Right atrium auricular region (tissue), 2 donors: ENCODE measurements around the gene NUAK2. TPM values are rescaled to one million over a fixed set of nuclear protein-coding genes. Genes with fewer than 3 reads are reported as not detected.

ENCODE experiments used
- DNase-seq: peaks from one replicate; pipeline ENCODE4 v3.0.0-alpha.2; 2019; ENCODE audit warnings: low spot score
- H3K27ac ChIP-seq, 2 donors: fragments of 200-600 bp; sonication (generic); 1 replicate in 1 of 2; 2 replicates in 1 of 2; pipeline ENCODE4 v1.5.1; 2016 to 2019
- H3K27me3 ChIP-seq, 2 donors: fragments of 200-600 bp; sonication (generic); one replicate each; pipeline versions ENCODE4 v1.5.1 to v1.6.0; 2017 to 2019
- H3K36me3 ChIP-seq: fragments of 200-600 bp; sonication (generic); one replicate; pipeline ENCODE4 v1.5.1; 2016
- H3K4me1 ChIP-seq, 2 donors: fragments of 200-600 bp; sonication (generic); one replicate each; pipeline versions ENCODE4 v1.5.1 to v1.6.0; 2017 to 2019
- H3K4me3 ChIP-seq, 2 donors: fragments of 200-600 bp; sonication (generic); 1 replicate in 1 of 2; 2 replicates in 1 of 2; pipeline ENCODE4 v1.5.1; 2017 to 2019; ENCODE audit warnings: mild to moderate bottlenecking in 1 of 2, moderate library complexity in 1 of 2
- H3K9me3 ChIP-seq, 2 donors: fragments of 200-600 bp; sonication (generic); one replicate each; pipeline ENCODE4 v1.5.1; 2019
- CTCF ChIP-seq, 2 donors: fragments of 200-600 bp; sonication (generic); IDR thresholded peaks; one replicate each; pipeline ENCODE4 v1.5.1; 2019; ENCODE audit warnings: antibody characterized with exemption in 2 of 2
- total RNA-seq, 2 donors: library from RNA; depleted of rRNA; stranded (reverse); fragments of >200 nt; gene quantifications; one replicate each; pipeline ENCODE4 v1.1.0, GENCODE V29; 2016

The NUAK2 gene
- total RNA-seq, 2 donors from 2014 or later: 0.67 to 1.7 TPM

- Histone ChIP-seq H3K27ac (no peak overlapping the region), H3K4me3 (no peak overlapping the region), H3K36me3 (no peaks in the 10 kb centered on the region), H3K4me1 (peaks cover 0 to 14% of the 10 kb centered on the region in 2 donors), H3K27me3 (no peaks in the 10 kb centered on the region), H3K9me3 (no peaks in the 10 kb centered on the region)
- no peak for TF ChIP-seq CTCF (IDR thresholded peaks at IDR 0.05)
- DNase-seq: no peak
These were observed 3.2 kb upstream of the NUAK2 start for GRCh38 chr1:205324781-205325180.

DNA sequence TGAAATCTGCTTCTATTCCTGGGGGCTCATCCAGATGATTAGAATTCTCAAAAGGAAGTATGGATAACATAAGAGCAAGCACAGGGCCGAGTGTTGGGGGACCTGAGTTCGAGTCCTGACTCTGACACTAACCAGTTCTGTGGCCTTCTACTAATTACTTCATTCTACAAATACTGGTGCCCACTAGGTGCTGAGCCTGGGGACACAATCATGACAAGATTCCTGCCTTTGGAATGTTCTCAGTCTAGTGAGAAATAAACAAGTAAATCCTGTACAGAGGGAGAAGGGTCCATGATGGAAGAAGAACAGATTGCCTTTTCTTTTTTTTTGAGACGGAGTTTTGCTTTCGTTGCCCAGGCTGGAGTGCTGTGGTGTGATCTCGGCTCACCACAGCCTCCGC, 2.2 kb upstream of the NUAK2 start:
- Histone ChIP-seq H3K36me3 (no peaks in the 10 kb centered on the region), H3K4me1 (peaks cover 0 to 22% of the 10 kb centered on the region in 2 donors), H3K9me3 (no peaks in the 10 kb centered on the region), H3K27ac (no peak overlapping the region), H3K4me3 (no peak overlapping the region), H3K27me3 (no peaks in the 10 kb centered on the region)
- DNase-seq: no peak
- TF ChIP-seq CTCF (IDR thresholded peaks at IDR 0.05): no peak

DNA sequence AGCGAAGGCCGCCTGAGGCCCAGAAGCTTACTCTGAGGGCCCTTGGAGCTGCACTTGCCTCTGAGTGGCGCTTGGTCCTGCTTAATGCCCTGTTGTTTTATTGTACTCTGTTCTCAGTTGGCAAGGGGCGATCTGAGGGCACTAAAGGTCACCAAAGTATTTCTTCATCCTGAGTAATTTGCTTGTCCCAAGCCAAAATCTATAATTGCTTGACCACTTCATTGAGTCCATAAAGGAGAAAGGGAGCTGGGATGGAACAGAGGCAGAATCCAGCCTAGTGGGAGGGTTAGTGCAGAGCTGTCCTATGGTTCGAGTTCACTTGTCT, 376 bp upstream of the NUAK2 start:
- Histone ChIP-seq H3K4me1 (peaks cover 0 to 40% of the 10 kb centered on the region in 2 donors), H3K36me3 (no peaks in the 10 kb centered on the region), H3K27ac (peak overlapping the region in 1 of 2 donors; percentile 87), H3K27me3 (no peaks in the 10 kb centered on the region), H3K9me3 (no peaks in the 10 kb centered on the region), H3K4me3 (peak overlapping the region; percentile 65 to 69)
- no peak for DNase-seq
- no peak for TF ChIP-seq CTCF (IDR thresholded peaks at IDR 0.05)

DNA sequence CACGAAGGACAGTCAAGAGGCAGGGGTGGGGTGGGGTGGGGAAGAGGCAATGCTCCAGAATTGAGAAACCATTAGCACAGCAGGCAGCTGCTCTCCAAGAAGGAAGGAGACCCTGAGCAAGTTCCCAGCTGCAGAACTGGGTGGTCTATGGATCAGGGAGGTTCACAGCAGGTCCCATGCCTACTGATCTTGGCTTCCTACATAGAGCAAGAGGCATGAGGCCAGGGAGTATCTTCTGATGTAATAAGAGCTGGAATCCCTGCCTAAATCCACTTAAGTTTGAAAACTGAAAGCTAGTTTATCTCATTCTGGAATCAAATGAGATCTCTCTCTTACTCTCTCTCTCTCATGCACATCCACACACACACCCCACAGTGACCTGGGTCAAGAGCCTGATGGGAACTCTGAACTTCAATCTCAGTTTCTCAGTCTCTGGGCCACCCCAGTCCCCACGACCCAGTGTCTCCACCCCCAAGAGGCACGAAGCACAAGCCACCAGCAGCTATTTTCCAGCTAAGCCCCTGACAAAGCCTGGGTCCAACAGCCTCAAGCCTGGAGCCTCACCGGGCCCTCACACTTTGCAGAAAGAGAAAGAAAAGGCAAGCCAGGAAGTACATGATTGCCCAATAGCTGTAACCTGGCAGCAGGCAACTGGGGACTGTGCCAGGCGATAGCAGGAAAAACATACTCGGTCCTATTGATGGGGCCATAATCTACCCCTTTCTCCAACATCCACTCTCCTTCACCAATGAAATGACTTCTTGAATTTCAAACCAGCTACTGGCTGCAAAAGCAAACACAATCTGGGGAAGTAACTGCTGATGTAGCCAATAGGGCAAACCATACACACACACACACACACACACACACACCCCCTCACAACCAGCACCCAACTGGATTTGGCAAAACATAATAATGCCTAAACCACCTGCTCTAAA, 2.2 kb downstream of the NUAK2 start:
- Histone ChIP-seq H3K4me1 (peaks cover 0 to 52% of the 10 kb centered on the region in 2 donors), H3K9me3 (no peaks in the 10 kb centered on the region), H3K36me3 (no peaks in the 10 kb centered on the region), H3K4me3 (no peak overlapping the region), H3K27me3 (no peaks in the 10 kb centered on the region), H3K27ac (peak overlapping the region; percentile 13 to 56)
- no peak for TF ChIP-seq CTCF (IDR thresholded peaks at IDR 0.05)
- DNase-seq: peak; percentile 74

- Histone ChIP-seq H3K4me1 (peaks cover 0 to 62% of the 10 kb centered on the region in 2 donors), H3K36me3 (no peaks in the 10 kb centered on the region), H3K27ac (peak overlapping the region; percentile 13 to 74), H3K4me3 (no peak overlapping the region), H3K27me3 (no peaks in the 10 kb centered on the region), H3K9me3 (no peaks in the 10 kb centered on the region)
- TF ChIP-seq CTCF (IDR thresholded peaks at IDR 0.05): no peak
- DNase-seq: no peak
These were observed 3.1 kb downstream of the NUAK2 start for GRCh38 chr1:205318231-205318991.
